SK-N-SH treated with all-trans-retinoic acid at 6 μM for 48 hours (cell line): ENCODE measurements around the gene UAP1L1.

Experiments
- ARNTL ChIP-seq: fragments of 450-650 bp; formaldehyde crosslinking; IDR thresholded peaks from 2 replicates; pipeline ENCODE4 v1.5.0; 2020; ENCODE audit warnings: low read depth, mild to moderate bottlenecking, moderate library complexity, borderline replicate concordance
- CREB5 ChIP-seq: fragments of 250-450 bp; sonication (Bioruptor Pico); IDR thresholded peaks from 2 replicates; pipeline ENCODE4 v1.5.1; 2020; ENCODE audit warnings: low read depth, mild to moderate bottlenecking, moderate library complexity
- CSRNP3 ChIP-seq: fragments of 250-450 bp; sonication (Bioruptor Pico); IDR thresholded peaks from 2 replicates; pipeline ENCODE4 v1.5.1; 2021; ENCODE audit warnings: mild to moderate bottlenecking, moderate library complexity
- ESRRG ChIP-seq: fragments of 250-450 bp; sonication (Bioruptor Pico); IDR thresholded peaks from 2 replicates; pipeline ENCODE4 v1.6.1; 2021; ENCODE audit warnings: mild to moderate bottlenecking
- GLIS3 ChIP-seq: fragments of 250-450 bp; sonication (Bioruptor Pico); IDR thresholded peaks from 2 replicates; pipeline ENCODE4 v1.5.0; 2020; ENCODE audit warnings: mild to moderate bottlenecking, moderate library complexity
- OSR1 ChIP-seq: fragments of 250-450 bp; sonication (Bioruptor Pico); IDR thresholded peaks from 2 replicates; pipeline ENCODE4 v1.8.0; 2022; ENCODE audit warnings: moderate library complexity, mild to moderate bottlenecking, inconsistent platforms
- PATZ1 ChIP-seq: fragments of 250-450 bp; sonication (Bioruptor Pico); IDR thresholded peaks from 2 replicates; pipeline ENCODE4 v1.8.0; 2020; ENCODE audit warnings: mild to moderate bottlenecking, moderate library complexity, borderline replicate concordance
- RARB ChIP-seq: fragments of 250-450 bp; sonication (Bioruptor Pico); IDR thresholded peaks from 2 replicates; pipeline ENCODE4 v1.8.0; 2021; ENCODE audit warnings: mild to moderate bottlenecking, moderate library complexity
- SNAI2 ChIP-seq: fragments of 250-450 bp; sonication (Bioruptor Pico); IDR thresholded peaks from 2 replicates; pipeline ENCODE4 v1.5.0; 2020; ENCODE audit warnings: mild to moderate bottlenecking, moderate library complexity
- TOX ChIP-seq: fragments of 250-450 bp; sonication (Bioruptor Pico); IDR thresholded peaks from 2 replicates; pipeline ENCODE4 v1.8.0; 2021; ENCODE audit warnings: mild to moderate bottlenecking, moderate library complexity, borderline replicate concordance
- ZC3H10 ChIP-seq: fragments of 250-450 bp; sonication (Bioruptor Pico); IDR thresholded peaks from 2 replicates; pipeline ENCODE4 v1.5.1; 2021; ENCODE audit warnings: mild to moderate bottlenecking, moderate library complexity
- ZFP3 ChIP-seq: fragments of 250-450 bp; sonication (Bioruptor Pico); IDR thresholded peaks from 2 replicates; pipeline ENCODE4 v1.5.0; 2020; ENCODE audit warnings: mild to moderate bottlenecking, moderate library complexity
- ZFP30 ChIP-seq: fragments of 450-650 bp; formaldehyde crosslinking; IDR thresholded peaks from 2 replicates; pipeline ENCODE4 v1.5.0; 2022; ENCODE audit warnings: mild to moderate bottlenecking, moderate library complexity

- no peak for TF ChIP-seq RARB (CRISPR knock-in tag)
- no peak for TF ChIP-seq OSR1 (CRISPR knock-in tag)
- no peak for TF ChIP-seq PATZ1 (CRISPR knock-in tag)
- no peak for TF ChIP-seq CREB5
- TF ChIP-seq ZFP3, result no peak
- no peak for TF ChIP-seq CSRNP3 (CRISPR knock-in tag)
- no peak for TF ChIP-seq ZC3H10 (CRISPR knock-in tag)
- TF ChIP-seq ESRRG, result no peak
- no peak for TF ChIP-seq GLIS3 (CRISPR knock-in tag)
- no peak for TF ChIP-seq ZFP30 (CRISPR knock-in tag)
- no peak for TF ChIP-seq TOX (CRISPR knock-in tag)
- TF ChIP-seq ARNTL (CRISPR knock-in tag), result no peak
- TF ChIP-seq SNAI2 (CRISPR knock-in tag), result no peak
Measured at GRCh38 chr9:137088121-137088520, 10.8 kb downstream of the UAP1L1 start.
